GM19351 (cell line): ENCODE results near the gene CEACAM7.

Experiments
- ATAC-seq: cut with Tn5 transposase; IDR thresholded peaks from one replicate; pipeline ENCODE4 v1.9.1; 2021; ENCODE audit warnings: mild to moderate bottlenecking, moderate library complexity; ENCODE audit not compliant: unreplicated experiment

The CEACAM7 gene

GRCh38 chr19:41700381-41701195, 12.5 kb upstream of the CEACAM7 start:
- ATAC-seq, result no peak

DNA sequence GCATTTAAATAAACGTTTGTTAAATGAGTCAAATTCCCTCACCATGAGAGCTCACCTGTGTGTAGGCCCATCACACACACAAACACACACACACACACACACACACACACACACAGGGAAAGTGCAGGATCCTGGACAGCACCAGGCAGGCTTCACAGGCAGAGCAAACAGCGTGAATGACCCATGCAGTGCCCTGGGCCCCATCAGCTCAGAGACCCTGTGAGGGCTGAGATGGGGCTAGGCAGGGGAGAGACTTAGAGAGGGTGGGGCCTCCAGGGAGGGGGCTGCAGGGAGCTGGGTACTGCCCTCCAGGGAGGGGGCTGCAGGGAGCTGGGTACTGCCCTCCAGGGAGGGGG, 11.9 kb upstream of the CEACAM7 start:
- ATAC-seq, result no peak

DNA sequence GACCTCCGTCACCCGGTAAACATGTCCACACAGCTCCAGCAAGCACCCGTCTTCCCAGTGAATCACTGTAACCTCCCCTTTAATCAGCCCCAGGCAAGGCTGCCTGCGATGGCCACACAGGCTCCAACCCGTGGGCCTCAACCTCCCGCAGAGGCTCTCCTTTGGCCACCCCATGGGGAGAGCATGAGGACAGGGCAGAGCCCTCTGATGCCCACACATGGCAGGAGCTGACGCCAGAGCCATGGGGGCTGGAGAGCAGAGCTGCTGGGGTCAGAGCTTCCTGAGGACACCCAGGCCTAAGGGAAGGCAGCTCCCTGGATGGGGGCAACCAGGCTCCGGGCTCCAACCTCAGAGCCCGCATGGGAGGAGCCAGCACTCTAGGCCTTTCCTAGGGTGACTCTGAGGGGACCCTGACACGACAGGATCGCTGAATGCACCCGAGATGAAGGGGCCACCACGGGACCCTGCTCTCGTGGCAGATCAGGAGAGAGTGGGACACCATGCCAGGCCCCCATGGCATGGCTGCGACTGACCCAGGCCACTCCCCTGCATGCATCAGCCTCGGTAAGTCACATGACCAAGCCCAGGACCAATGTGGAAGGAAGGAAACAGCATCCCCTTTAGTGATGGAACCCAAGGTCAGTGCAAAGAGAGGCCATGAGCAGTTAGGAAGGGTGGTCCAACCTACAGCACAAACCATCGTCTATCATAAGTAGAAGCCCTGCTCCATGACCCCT, 11.3 kb upstream of the CEACAM7 start:
- ATAC-seq, result no peak

DNA sequence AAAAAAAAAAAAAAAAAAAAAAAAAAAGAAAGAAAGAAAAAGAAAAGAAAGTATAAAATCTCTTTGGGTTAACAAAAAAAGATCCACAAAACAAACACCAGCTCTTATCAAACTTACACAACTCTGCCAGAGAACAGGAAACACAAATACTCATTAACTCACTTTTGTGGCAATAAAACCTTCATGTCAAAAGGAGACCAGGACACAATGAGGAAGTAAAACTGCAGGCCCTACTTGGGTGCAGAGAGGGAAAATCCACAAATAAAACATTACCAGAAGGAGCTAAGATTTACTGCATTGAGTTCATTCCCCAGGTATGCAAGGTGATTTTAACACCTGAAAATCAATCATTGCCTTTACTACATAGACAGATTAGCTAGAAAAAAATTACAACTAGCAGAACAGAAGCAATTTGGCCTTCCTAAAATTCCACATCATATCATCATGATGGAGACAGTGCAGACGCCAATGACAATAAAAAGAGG, 10.7 kb upstream of the CEACAM7 start:
- ATAC-seq, result no peak

GRCh38 chr19:41697198-41697855, 9.3 kb upstream of the CEACAM7 start:
- no peak for ATAC-seq

DNA sequence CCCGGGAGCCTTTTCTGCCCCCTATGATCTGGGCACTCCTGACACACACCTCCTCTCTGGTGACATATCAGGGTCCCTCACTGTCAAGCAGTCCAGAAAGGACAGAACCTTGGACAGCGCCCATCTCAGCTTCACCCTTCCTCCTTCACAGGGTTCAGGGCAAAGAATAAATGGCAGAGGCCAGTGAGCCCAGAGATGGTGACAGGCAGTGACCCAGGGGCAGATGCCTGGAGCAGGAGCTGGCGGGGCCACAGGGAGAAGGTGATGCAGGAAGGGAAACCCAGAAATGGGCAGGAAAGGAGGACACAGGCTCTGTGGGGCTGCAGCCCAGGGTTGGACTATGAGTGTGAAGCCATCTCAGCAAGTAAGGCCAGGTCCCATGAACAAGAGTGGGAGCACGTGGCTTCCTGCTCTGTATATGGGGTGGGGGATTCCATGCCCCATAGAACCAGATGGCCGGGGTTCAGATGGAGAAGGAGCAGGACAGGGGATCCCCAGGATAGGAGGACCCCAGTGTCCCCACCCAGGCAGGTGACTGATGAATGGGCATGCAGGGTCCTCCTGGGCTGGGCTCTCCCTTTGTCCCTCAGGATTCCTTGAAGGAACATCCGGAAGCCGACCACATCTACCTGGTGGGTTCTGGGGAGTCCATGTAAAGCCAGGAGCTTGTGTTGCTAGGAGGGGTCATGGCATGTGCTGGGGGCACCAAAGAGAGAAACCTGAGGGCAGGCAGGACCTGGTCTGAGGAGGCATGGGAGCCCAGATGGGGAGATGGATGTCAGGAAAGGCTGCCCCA, 8.5 kb upstream of the CEACAM7 start:
- no peak for ATAC-seq

DNA sequence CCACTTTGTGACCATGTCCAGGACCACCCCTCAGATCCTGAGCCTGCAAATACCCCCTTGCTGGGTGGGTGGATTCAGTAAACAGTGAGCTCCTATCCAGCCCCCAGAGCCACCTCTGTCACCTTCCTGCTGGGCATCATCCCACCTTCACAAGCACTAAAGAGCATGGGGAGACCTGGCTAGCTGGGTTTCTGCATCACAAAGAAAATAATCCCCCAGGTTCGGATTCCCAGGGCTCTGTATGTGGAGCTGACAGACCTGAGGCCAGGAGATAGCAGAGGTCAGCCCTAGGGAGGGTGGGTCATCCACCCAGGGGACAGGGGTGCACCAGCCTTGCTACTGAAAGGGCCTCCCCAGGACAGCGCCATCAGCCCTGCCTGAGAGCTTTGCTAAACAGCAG, 7.7 kb upstream of the CEACAM7 start:
- no peak for ATAC-seq

- no peak for ATAC-seq
Measured at GRCh38 chr19:41694831-41695635, 7.0 kb upstream of the CEACAM7 start.

DNA sequence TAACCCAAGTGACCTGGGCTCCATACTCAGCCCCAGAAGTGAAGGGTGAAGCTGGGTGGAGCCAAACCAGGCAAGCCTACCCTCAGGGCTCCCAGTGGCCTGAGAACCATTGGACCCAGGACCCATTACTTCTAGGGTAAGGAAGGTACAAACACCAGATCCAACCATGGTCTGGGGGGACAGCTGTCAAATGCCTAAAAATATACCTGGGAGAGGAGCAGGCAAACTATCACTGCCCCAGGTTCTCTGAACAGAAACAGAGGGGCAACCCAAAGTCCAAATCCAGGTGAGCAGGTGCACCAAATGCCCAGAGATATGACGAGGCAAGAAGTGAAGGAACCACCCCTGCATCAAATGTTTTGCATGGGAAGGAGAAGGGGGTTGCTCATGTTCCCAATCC, 6.1 kb upstream of the CEACAM7 start:
- no peak for ATAC-seq

DNA sequence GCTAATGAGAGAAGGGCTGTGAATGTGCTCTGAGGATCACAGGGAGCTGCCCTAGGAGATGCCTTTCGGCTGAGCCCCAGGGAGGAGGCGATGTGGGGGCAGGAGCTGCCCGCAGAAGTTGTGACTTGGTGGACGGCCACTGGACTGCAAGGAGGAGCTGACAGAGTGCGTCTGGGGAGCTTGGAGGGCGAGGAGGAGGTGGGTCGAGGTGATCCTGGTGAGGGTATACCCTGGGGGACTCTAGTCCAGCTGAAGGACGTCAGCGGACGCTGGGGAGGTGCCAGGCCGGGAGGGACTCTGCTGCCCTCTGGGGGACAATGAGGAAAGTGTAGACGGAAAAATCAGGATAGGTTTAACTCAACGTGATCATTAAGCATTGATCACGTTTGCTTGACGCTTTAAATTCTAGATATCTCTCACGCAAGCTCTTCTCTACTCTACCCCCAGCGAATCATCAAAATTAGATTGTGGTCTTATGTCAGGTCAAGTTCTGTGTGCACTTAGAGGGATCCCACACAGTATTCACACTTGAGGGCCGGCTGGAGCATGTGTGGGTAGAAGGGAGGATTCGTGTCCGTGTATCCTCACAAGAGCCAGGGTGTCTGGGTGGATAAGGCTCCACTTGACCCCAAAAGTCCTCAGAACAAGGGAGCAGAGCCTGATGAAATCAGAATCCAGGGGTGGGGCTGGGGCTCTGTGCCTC, 3.3 kb upstream of the CEACAM7 start:
- no peak for ATAC-seq

GRCh38 chr19:41690801-41691065, 2.7 kb upstream of the CEACAM7 start:
- no peak for ATAC-seq

DNA sequence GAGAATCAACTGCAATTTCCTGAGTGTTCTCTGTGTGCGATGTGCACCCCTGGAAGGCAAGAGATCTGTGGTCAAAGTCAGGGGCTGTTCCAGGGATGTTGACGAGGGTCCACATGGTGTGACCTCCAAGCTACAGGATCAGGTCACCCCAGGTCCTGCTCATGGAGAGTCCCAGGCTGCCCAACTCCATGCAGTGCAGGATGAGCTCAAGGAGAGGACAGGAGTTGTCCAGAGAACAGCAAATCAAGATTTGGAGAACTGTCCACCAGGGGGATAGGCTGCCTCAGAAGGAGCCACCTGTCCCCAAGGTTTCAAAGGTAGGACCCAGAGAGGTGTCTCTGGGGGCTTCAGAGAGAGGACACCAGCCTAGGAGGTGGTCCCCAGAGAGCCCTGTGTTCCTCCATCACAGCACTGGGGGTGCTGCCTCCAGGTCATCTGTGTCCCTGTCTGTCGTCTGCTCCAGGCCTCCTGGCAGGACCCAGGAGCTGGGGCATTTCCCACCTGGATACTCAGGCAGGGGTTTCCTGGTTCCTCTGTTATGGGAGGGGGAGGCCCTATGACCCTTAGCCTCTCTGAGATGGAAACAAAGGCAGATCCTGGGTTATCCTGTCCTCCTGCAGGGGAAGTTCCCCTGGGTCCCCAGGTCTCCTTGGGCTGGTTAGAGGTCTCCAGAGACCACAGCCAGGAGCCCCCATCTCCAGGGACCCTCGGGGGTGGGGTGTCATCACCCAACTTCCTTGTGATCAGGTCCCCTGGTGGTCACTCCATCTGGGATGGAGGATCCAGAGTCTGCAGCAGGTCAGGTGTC, 2.1 kb upstream of the CEACAM7 start:
- no peak for ATAC-seq

DNA sequence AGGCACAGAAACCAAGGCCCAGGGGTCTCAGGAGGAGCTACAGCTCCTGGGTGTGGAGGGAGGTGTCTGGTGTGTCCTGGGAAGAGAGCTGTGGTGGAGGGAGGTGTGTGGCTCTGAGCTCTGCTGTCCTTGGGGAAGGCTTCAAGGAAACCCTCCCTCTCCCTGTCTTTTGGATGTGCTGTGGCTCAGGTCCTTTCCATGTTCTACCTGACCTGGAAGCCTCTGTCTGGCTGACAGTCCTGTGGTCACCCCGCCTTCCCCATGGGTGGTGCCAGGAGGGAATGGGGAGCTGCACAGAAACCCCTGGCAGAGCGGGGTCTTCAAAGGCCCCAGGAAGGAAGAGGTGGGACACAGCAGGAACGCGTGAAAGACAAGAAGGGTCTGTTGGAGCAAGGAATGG, 617 bp upstream of the CEACAM7 start:
- no peak for ATAC-seq

DNA sequence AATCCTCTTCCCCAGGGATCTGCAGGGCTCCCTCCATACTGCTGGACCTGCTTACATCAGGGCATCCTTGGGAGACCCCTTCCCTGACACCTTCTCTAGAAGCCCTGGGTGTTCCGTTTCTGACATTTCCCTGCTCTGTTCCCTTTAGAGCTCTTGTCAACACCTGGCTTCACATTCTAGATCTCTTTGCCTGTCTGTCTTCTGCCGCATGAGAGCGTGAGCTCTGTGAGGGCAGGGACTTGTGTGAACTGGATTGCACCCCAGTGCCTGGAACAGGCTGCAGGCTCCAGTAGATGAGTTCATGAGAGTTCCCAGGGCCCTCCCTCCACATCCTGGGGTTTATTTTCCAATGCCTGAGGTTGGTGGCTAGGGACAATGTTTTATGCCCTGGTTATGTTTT, 651 bp downstream of the CEACAM7 start:
- no peak for ATAC-seq

DNA sequence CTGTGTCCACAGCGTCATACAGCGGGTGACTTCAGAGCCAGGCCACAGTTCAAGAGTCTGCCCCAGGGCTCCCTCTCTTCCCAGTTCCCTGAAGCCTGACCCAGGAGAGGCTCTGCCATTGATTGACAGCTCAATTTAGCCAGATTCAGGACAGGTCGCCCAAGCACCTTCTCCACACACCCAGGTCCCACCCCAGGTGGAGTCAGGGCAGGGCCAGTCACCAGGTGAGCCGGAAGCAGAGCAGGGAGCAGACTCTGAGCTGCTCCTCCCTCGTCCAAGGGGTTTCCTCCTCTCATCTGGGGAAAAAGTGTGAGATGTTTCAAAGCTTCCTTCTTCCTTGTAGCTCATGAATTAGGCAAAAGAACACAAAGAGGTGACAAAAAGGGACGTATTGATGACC, 5.6 kb downstream of the CEACAM7 start:
- ATAC-seq, result no peak

DNA sequence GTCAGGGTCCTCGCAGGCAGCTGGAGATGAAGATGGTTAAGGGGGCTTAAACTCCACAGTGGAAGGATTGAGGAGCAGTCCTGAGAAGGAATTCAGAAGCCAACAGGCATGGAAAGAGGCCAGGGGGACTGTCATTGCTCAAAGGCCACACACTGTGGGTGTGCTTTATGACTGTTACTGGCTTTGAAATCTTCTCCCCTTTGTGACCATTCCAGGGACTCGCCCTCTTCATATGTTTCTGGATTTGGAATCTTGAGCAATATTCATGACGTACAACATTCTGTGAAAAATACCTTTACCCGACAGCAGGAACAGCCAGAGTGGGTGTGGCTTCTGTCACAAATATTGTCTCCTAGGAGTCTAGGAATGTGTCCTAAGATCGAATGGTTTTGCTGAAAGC, 16.6 kb downstream of the CEACAM7 start:
- no peak for ATAC-seq

DNA sequence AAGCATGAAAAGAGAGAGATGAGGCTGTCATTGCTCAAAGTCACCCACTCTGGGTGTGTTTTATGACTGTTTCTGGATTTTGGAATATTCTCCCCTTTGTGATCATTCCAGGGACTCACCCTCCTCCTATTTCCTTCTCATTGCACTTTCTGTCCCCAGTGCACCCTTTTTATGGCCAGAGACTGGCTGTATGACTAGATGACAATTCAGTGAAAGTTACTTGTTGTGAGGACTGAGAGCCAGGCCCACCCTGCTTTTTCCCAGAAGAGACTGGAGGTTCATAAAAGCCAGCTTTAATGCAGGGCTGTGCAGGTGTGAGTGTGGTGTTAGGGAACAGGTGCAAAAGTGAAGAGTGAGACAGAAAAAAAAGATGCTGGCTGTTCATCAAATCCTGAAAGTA, 17.3 kb downstream of the CEACAM7 start:
- no peak for ATAC-seq

- ATAC-seq, result no peak
Measured at GRCh38 chr19:41668315-41668714, 19.8 kb downstream of the CEACAM7 start.

- ATAC-seq, result no peak
Measured at GRCh38 chr19:41666075-41666474, 22.0 kb downstream of the CEACAM7 start.
